ENCODE measurements around the gene STAP2.

- TF ChIP-seq, protein P1, sequence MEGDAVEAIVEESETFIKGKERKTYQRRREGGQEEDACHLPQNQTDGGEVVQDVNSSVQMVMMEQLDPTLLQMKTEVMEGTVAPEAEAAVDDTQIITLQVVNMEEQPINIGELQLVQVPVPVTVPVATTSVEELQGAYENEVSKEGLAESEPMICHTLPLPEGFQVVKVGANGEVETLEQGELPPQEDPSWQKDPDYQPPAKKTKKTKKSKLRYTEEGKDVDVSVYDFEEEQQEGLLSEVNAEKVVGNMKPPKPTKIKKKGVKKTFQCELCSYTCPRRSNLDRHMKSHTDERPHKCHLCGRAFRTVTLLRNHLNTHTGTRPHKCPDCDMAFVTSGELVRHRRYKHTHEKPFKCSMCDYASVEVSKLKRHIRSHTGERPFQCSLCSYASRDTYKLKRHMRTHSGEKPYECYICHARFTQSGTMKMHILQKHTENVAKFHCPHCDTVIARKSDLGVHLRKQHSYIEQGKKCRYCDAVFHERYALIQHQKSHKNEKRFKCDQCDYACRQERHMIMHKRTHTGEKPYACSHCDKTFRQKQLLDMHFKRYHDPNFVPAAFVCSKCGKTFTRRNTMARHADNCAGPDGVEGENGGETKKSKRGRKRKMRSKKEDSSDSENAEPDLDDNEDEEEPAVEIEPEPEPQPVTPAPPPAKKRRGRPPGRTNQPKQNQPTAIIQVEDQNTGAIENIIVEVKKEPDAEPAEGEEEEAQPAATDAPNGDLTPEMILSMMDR (IDR thresholded peaks at IDR 0.05; ENCODE audit: extremely low read depth in 1 of 2, insufficient read depth in 1 of 2, low read depth in 1 of 2, low read length in 2 of 2), result no peak
- TF ChIP-seq EZH2 (IDR thresholded peaks at IDR 0.05; ENCODE audit: borderline replicate concordance, low read depth, low read length, severe bottlenecking), result no peak
- no peak for TF ChIP-seq POLR2AphosphoS5 (IDR thresholded peaks at IDR 0.05; ENCODE audit: insufficient read depth, low read depth, low read length)
- TF ChIP-seq MYC (IDR thresholded peaks at IDR 0.05; ENCODE audit: low read depth, low read length), result no peak
- TF ChIP-seq POLR2A (IDR thresholded peaks at IDR 0.05; ENCODE audit: low read depth, low read length), result no peak
- TF ChIP-seq FOS (IDR thresholded peaks at IDR 0.05; ENCODE audit: borderline replicate concordance, insufficient read depth, low read length), result no peak
- TF ChIP-seq GATA2 (IDR thresholded peaks at IDR 0.05; ENCODE audit: insufficient read depth, insufficient read length, low read depth, low read length), result no peak
Measured at GRCh38 chr19:4372165-4373012, 33.8 kb upstream of the STAP2 start.
